Kidney epithelial cell (primary cell): ENCODE data around the gene SYNGR3. TPM values are rescaled to one million over a fixed set of nuclear protein-coding genes. Genes with fewer than 3 reads are reported as not detected.

Experiments
- DNase-seq: peaks from one replicate; pipeline ENCODE4 v3.0.0-alpha.2; 2010; ENCODE audit warnings: low read depth
- H3K27me3 ChIP-seq: 2 replicates; pipeline ENCODE4 v1.6.0; 2011; ENCODE audit warnings: low read length; ENCODE audit not compliant: control insufficient read depth, insufficient read depth
- H3K36me3 ChIP-seq: 2 replicates; pipeline ENCODE4 v1.5.1; 2011; ENCODE audit warnings: low read length; ENCODE audit not compliant: control insufficient read depth, insufficient read depth
- H3K4me3 ChIP-seq: 2 replicates; pipeline ENCODE4 v1.5.1; 2011; ENCODE audit warnings: low read depth, mild to moderate bottlenecking, control low read depth, low read length
- total RNA-seq: library from RNA; depleted of rRNA; stranded (reverse); fragments of >200 nt; gene quantifications from 2 replicates; pipeline ENCODE4 v1.2.3, GENCODE V29; 2015
- TF ChIP-seq, protein P1 (sequence below): IDR thresholded peaks from 2 replicates; pipeline ENCODE4 v1.5.1; 2011; ENCODE audit warnings: mild to moderate bottlenecking, moderate library complexity, low read length, control low read depth, inconsistent platforms; ENCODE audit not compliant: insufficient read depth, poor library complexity, severe bottlenecking

SYNGR3 gene
- total RNA-seq, 1 donor from 2014 or later: 11.3 TPM

DNA sequence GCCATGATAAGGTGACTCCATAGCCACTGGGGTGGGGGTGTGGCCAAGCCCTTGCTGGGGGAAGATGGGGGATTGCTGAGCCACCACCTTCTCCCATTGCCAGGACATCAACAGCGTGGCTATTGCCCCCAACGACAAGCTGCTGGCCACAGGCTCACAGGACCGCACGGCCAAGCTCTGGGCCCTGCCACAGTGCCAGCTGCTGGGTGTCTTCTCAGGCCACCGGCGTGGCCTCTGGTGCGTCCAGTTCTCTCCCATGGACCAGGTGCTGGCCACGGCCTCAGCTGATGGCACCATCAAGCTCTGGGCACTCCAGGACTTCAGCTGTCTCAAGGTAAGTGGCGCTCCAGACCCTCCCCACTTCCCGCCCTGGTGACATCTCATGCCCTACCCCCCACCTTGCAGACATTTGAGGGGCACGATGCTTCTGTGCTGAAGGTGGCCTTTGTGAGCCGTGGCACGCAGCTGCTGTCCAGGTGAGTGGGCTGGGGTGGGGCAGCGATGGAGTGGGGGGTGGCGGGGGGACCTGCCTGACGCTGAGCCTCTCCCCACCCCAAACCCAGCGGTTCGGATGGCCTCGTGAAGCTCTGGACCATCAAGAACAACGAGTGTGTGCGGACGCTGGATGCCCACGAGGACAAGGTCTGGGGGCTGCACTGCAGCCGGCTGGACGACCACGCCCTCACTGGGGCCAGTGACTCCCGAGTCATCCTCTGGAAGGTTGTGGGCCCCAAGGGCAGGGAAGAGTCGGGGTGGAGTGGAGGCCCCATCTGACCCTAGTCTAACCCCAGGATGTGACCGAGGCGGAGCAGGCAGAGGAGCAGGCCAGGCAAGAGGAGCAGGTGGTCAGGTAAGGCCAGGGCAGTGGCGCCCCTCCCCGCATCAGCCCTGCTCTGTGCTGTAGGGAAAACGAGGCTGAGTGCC is 12.6 kb upstream of the SYNGR3 start:
- H3K4me3 ChIP-seq: no peak overlapping the region

DNA sequence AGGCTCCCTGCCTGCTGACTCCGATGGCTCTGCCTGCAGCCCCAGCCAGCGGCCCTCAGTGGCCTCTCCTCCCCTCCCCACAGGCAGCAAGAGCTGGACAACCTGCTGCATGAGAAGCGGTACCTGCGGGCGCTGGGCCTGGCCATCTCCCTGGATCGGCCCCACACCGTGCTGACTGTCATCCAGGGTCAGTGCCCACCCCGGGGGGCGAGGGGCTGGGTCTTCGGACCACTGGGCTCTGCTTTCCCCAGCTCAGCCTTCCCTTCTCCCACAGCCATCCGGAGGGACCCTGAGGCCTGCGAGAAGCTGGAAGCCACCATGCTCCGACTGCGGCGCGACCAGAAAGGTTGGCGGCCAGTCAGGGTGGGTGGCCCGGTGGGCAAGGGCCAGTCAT is 11.9 kb upstream of the SYNGR3 start:
- TF ChIP-seq, protein P1, sequence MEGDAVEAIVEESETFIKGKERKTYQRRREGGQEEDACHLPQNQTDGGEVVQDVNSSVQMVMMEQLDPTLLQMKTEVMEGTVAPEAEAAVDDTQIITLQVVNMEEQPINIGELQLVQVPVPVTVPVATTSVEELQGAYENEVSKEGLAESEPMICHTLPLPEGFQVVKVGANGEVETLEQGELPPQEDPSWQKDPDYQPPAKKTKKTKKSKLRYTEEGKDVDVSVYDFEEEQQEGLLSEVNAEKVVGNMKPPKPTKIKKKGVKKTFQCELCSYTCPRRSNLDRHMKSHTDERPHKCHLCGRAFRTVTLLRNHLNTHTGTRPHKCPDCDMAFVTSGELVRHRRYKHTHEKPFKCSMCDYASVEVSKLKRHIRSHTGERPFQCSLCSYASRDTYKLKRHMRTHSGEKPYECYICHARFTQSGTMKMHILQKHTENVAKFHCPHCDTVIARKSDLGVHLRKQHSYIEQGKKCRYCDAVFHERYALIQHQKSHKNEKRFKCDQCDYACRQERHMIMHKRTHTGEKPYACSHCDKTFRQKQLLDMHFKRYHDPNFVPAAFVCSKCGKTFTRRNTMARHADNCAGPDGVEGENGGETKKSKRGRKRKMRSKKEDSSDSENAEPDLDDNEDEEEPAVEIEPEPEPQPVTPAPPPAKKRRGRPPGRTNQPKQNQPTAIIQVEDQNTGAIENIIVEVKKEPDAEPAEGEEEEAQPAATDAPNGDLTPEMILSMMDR: no peak

More for the DNA sequence above, 12.6 kb upstream of the SYNGR3 start:
- TF ChIP-seq, protein P1: no peak
- peaks cover 6% of the 10 kb centered on the region for H3K36me3 ChIP-seq
- H3K27me3 ChIP-seq: peaks cover 41% of the 10 kb centered on the region
- no peak for DNase-seq

DNA sequence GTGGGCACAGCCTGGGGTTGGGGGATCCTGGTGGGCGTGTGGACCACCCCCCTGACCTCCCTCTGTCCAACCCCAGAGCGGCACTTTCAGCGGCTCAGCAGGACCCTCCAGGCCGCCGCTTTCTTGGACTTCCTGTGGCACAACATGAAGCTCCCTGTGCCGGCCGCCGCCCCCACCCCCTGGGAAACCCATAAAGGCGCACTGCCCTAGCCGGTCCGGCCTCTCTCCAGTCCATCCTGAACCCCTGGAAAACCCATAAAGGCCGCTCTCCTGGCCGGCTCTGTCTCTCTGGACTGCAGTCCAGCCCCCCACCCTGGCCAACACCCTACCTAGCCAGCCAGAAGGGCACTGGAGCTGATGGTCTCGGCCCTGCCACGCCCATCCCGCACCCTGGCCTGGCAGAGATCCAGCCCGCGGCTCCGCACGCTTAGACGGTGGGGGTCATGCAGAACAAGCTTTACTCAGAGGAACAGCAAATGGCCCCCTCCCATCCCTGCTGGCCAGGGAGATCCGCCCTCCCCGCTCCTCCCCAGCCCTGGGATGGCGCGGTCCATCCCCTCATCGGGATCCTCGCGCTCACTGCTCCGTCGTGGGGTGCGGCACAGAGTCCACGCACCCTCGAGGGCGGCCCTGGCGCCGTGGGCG is 11.2 kb upstream of the SYNGR3 start:
- Histone ChIP-seq H3K4me3 (no peak overlapping the region), H3K27me3 (peaks cover 55% of the 10 kb centered on the region), H3K36me3 (peaks cover 6% of the 10 kb centered on the region)
- DNase-seq: no peak
- TF ChIP-seq, protein P1: no peak

More for the DNA sequence above, 11.9 kb upstream of the SYNGR3 start:
- Histone ChIP-seq H3K36me3 (peaks cover 6% of the 10 kb centered on the region), H3K4me3 (no peak overlapping the region), H3K27me3 (peaks cover 48% of the 10 kb centered on the region)
- DNase-seq: no peak

DNA sequence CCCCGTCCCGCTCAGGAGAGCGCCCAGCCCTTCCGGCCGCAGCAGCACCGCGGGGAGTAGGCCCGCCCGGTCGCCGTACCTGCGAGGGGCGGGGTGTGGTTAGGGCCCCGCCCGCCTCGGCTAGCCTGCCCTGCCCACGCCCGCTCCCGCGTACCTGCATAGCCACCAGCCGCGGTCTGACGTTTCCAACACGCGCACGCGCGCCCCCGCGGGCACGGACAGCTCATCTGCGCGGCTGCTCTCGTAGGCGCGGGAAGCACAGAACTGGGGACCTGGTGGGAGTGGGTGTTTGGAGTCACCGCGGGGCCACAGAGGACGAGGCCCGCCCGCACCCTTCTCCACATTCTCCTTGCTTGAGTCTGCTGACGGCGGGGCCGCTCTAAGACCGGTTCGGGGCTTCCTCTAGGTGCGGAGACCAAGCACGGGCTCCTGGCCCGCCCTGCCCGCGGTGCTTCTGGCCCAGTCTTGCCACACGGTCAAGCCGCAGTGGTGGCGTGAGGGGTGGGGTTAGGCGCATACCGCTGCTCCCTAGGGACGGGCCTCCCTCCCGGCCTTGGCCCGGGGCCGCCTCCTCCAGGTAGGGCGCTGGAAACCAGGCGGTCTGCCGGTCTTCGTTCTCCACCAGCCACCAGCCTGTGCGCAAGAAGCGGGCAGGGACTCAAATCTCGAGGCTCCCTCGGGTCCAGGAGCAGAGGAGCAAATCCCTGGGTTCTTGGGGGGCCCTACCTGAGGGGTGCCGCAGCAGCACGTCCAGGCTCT is 10.3 kb upstream of the SYNGR3 start:
- Histone ChIP-seq H3K36me3 (peaks cover 6% of the 10 kb centered on the region), H3K4me3 (no peak overlapping the region), H3K27me3 (peaks cover 56% of the 10 kb centered on the region)
- no peak for DNase-seq
- TF ChIP-seq, protein P1: no peak

DNA sequence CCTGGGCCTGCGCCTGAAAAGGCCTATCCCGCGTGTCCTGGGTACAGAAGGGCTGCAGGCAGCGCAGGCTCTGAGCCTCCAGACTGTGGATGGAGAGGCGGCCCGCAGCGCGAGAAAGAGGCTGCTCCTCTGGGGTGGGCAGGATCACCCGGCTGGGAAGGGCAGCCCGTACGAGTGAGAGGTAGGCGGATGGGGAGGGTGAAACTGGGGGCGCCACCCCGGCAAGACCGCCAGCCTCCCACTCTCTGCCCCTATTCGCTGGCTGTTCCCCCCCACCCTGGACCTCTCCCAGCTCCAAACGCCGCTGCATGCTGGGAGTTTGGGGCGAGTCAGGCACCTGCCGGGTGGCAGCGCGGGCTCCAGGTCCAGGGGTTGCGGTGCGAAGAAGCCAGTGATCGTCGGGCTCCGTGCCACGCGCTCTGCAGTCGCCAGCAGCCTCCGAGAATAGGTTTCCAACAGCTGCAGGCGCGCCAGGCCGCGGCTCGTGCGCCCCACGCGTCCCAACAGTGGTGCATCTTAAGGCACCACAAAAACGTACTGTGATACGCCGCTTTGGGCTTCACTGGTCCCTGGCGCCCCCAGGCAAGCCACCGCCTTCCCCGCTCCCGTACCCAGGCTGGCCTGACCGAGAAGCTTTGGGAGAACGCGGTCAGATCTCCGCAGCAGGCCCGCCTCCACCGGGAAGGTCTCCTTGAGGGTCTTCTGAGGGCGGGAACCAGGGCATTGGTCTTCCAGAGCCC is 9.6 kb upstream of the SYNGR3 start:
- Histone ChIP-seq H3K36me3 (peaks cover 4% of the 10 kb centered on the region), H3K4me3 (no peak overlapping the region), H3K27me3 (peaks cover 56% of the 10 kb centered on the region)
- DNase-seq: no peak
- TF ChIP-seq, protein P1: no peak
